ENCODE measurements around the gene IPO13.

Gene IPO13, protein sequence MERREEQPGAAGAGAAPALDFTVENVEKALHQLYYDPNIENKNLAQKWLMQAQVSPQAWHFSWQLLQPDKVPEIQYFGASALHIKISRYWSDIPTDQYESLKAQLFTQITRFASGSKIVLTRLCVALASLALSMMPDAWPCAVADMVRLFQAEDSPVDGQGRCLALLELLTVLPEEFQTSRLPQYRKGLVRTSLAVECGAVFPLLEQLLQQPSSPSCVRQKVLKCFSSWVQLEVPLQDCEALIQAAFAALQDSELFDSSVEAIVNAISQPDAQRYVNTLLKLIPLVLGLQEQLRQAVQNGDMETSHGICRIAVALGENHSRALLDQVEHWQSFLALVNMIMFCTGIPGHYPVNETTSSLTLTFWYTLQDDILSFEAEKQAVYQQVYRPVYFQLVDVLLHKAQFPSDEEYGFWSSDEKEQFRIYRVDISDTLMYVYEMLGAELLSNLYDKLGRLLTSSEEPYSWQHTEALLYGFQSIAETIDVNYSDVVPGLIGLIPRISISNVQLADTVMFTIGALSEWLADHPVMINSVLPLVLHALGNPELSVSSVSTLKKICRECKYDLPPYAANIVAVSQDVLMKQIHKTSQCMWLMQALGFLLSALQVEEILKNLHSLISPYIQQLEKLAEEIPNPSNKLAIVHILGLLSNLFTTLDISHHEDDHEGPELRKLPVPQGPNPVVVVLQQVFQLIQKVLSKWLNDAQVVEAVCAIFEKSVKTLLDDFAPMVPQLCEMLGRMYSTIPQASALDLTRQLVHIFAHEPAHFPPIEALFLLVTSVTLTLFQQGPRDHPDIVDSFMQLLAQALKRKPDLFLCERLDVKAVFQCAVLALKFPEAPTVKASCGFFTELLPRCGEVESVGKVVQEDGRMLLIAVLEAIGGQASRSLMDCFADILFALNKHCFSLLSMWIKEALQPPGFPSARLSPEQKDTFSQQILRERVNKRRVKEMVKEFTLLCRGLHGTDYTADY

DNA sequence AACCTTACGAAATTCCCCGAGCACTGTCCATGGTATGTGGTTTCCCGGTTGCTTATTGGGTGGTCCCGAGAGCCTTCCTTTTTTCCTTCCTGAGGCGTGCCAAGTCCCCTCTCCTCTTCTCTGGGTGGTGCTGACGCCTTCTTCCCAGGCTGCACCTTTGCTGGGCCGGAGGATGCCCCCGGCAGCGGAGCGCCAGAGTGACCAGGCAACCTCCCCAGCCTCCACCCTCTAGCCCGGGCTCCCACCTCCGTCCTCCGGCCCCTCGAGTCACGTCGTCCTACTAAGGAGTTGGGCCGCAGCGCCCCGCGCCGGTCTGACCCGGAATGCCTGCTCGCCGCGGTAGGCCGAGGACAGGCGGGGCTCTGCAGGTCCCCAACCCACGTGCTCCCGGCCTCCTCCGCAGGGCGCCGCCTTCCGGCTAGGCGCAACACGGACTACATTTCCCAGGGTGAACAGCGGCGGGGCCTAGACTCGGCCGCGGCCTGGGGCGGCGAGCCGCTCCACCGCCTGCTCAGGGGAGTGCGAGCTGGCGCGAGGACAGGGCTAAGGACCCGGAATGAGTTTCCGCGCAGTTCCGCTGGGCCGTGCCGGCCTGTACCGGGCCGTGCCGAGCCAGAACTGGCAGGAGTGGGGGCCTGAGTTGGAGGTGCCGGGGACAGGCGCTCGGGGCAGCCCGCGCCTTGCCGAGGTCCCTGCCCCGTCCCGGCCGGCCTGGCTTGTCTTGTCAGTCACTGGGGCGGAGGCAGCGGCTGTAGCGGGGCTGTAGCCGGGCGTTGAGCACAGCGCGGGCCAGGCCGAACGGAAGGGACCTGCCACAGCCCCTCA lies at the start of gene IPO13:
TSS of gene IPO13 (plus strand) at position 715 of the 825 bp plus-strand sequence. CDS start 651 bp downstream, outside the sequence.
- peak; percentile 85 to 91 for DNase-seq (ENCODE audit: low read depth in 1 of 2, low spot score in 1 of 2)

DNA sequence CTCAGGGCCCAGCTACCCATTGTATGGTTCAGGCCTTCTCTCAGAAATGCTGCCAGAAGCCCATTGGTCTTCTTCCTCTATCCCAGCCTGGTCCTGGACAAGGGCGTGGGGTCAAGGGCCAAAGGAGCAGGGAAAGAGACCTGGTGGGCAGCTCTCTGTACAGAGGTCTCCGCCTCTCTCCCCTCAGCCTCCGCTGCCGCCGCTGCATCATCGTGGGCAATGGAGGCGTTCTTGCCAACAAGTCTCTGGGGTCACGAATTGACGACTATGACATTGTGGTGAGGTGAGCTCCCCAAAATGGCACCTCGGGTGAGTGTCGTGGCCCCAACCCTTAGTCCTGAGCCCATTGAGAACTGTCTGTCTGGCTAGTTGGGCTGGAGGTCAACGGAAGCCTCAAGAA lies 47.8 kb upstream of the IPO13 start:
- DNase-seq (ENCODE audit: low read depth in 1 of 2, low spot score in 1 of 2) = no peak

DNA sequence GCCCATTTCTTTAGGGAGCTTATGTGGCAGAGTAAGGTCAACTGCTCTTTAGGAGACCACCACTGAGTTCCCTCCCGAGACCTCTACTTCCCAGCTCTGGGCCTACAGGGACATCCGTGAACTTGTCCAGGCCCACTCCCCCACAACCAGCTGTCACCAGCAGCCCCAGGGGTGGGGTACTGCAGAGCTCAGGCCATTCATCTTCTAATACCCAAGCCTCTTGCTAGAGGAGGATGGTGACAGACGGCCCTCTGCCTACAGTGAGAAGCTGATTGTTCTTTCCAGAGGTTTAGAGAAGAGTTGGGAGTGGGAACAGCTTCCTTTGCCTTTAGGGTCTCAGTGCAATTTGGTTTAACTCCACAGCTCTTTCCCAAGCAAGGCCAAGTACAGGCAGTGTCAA lies 46.4 kb upstream of the IPO13 start:
- no peak for DNase-seq (ENCODE audit: low read depth in 1 of 2, low spot score in 1 of 2)

DNA sequence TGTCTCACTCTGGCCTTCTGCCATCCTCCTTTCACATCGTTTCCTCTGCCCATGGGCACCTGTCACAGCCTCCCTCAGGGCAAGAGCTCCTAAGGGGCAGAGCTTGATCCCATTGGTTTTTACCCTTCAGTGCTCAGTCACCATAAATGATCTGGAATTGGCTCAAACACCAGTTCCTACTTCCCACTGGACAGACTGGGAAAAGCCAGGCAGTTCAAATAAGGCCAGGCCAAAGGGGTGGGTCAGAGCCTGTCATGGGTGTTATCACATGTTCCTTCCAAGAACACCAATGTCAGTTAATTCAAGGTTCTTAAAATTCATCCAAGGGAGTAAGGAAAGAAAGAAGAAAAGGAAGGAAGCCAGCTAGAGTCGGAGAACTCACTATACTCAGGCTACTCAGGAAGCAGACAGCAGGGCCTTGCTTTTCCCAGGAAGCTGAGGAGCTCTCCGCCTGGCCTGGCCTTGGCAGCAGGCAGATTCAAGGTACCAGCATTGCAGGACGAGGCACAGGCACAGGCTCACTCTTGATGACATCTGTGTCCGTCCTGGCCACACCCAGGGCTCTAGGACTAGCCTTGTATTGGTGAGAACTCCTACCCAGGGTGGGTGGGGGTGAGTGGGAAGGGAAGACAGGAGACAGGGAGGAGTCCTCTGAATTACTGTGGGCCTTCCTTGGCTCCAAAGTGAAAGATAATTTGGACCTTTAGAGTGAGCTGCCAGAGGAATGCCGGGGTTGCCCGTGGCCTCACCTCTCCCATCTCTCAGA lies 45.4 kb upstream of the IPO13 start:
- DNase-seq (ENCODE audit: low read depth in 1 of 2, low spot score in 1 of 2) = no peak

DNA sequence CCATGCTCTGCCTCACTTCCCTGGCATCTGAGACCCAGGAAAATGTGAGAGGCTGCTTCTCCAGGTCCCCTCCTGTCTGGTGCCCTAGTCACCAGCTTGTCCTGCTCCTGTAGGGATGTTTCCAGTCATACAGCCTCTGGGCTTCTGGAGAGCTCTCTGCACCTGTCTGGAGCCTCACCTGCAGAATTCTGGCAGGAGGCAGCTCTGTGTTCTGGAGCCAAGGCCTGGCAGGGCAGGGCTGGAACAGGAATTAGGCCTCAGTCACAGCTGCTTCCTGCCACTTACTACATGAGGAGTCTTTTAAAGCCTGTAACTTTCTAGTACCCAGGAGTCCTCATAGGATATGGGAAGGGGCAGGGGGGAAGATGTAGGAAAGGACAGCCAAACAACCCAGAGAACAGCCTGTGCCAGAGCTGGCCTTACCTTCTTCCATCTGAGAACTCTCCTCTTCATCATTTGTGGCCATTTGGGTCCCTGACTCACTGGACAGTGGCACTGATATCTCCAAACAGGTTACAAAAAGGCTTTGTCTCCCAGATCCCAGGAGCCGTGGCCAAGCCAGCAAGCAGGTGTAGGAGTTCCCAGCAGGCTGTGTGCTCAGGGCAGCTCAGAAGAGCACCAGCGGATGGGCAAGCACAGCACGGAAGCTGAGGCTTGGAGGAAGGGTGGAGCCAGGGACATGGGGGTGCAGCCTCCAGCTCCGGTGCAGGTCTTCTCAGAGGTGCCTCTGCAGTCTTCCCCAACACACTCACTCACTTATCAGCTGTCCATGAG lies 44.5 kb upstream of the IPO13 start:
- DNase-seq (ENCODE audit: low read depth in 1 of 2, low spot score in 1 of 2) = no peak

DNA sequence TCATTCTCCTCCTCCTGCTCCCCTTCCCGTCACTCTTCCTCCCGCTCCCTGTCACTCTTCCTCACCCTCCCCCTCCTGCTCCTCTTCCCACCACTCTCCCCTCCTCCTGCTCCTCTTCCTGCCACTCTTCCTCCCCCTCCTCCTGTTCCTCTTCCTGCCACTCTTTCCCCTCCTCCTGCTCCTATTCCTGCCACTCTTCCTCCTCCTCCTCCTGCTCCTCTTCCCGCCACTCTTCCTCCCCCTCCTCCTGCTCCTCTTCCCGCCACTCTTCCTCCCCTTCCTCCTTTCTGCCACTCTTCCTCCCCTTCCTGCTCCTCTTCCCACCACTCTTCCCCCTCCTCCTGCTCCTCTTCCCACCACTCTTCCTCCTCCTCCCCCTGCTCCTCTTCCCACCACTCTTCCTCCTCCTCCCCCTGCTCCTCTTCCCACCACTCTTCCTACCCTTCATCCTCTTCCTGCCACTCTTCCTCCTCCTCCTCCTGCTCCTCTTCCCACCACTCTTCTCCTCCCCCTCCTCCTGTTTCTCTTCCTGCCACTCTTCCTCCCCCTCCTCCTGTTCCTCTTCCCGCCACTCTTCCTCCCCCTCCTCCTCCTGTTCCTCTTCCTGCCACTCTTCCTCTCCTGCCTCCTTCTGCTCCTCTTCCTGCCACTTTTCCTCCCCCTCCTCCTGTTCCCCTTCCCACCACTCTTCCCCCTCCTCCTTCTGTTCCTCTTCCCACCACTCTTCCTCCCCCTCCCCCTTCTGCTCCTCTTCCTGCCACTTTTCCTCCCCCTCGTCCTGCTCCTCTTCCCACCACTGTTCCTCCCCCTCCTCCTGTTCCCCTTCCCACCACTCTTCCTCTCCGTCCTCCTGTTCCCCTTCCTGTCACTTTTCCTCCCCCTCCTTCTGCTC lies 41.8 kb upstream of the IPO13 start:
- DNase-seq (ENCODE audit: low read depth in 1 of 2, low spot score in 1 of 2) = no peak

DNA sequence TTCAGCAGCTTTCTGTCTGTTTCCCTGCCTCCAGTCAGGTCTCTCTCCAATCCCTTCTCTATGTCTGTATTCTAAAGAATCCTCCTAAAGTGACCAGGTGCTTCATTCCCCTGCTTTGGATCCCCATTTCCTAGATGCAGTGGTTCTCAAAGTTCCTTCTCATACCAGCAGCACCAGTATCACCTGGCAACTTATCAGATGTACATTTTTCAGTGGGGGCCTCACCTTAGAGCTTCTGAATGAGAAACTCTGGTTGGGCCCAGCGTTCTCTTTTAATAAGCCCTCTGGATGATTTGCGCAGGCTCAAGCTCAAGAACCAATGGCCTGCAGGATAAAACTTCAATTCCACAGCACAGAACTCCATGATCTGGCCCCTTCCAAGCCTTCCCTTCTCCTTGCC lies 38.5 kb upstream of the IPO13 start:
- no peak for DNase-seq (ENCODE audit: low read depth in 1 of 2, low spot score in 1 of 2)

DNA sequence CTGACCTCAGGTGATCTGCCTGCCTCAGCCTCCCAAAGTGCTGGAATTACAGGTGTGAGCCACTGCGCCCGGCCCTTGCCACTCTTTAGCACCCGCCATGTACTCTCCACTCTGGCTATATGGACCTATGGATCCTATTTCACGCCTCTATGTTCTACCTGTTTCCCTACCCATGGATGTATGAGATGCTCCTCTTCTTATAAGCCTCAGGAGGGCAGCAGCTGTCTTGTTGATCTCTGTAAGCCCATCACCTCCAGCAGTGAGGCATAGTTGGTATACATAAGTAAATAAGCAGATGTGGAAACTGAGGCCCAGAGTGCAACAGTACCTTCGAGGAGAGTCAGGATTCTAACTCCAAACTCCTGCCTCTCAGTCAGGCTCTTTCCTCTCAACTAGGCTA lies 37.9 kb upstream of the IPO13 start:
- DNase-seq (ENCODE audit: low read depth in 1 of 2, low spot score in 1 of 2) = no peak

DNA sequence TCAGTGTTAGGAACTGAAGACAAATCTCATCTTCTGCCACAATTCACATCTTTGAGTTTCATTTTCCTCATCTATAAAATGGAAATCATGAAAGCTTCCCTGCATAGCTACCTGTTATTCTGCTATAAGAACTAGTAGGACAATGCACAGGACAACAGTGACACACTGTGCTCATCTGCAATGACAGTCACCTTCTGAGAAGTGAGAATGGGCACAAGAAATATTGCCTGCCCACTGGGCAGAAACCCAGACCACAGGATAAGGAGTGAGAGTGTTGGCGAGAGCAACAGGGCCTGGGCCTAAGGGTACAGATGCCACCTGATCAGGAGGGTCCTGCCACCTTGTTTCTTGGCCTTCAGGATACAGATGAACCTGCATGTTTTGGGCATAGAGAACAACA lies 36.4 kb upstream of the IPO13 start:
- DNase-seq (ENCODE audit: low read depth in 1 of 2, low spot score in 1 of 2) = no peak

DNA sequence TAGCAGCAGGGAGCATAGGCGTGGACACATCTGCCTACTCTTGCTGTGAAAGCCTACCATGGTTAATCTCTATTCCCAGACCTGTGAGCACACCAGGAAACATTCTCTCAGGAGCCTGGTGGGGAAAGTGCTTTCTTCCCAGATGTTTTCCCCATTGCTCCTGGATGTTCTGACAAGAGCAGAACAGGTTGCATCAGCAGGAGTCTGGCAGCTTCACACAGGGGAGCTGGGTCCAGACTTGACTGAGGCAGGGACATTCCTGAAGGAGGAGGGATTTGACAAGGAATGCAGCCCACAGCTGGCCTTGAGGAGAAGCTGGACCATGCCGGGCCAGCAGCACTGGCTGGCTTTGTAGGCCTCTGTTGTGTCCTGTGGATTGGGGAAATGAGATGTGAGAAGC lies 34.1 kb upstream of the IPO13 start:
- DNase-seq (ENCODE audit: low read depth in 1 of 2, low spot score in 1 of 2) = no peak

DNA sequence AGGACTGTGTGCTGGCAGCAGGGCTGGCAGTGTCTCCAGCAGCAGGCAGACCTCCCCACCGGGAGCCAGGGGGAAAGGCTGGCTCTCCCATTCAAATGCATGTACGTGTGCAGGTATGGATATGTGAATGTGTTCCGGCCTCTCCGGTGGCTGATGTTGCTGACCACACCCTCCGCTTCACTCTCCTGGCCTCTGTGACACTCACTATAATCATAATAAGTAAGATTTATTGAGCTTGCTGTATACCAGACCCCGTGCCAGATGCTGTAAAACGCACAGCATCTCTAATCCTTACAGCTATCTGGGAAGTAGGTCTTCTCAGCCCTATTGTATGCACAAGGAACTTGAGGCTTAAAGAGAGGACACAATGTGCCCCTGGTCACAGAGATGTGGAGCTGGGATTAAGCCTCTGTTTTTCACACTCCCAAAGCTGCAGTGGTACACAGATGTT lies 33.7 kb upstream of the IPO13 start:
- DNase-seq (ENCODE audit: low read depth in 1 of 2, low spot score in 1 of 2) = no peak

DNA sequence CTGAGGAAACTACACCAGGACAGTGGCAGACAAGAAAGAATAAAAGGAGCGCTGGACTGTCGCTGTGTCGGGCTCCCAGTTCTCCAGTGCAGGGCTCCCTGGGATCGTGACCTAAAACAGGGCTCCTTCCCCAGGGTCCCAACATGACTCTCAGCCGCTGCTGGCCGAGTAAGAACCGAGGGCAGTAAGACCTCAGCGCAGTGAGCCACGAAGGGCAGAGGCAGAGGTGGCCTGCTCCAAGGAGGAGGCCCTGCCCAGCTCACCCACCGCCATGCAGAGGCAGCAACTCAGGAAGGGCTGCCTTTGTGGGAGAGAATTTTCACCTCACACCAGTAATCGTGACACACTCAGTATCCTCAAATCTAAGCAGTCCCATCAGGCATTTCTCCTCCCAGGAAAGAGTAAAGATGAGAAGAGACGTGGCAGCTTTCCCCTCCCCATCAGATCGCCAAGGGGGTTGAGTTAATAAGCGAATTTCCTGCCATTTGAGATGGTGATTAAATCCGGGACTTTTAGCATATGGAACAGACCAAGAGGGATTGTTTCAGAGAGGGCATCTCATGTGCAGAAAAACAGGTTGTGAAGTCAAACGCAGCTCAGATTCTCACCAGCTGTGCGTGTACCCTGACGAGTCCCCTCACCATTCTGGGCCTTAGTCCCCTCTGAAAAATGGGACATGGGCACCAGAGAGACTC lies 32.9 kb upstream of the IPO13 start:
- no peak for DNase-seq (ENCODE audit: low read depth in 1 of 2, low spot score in 1 of 2)

DNA sequence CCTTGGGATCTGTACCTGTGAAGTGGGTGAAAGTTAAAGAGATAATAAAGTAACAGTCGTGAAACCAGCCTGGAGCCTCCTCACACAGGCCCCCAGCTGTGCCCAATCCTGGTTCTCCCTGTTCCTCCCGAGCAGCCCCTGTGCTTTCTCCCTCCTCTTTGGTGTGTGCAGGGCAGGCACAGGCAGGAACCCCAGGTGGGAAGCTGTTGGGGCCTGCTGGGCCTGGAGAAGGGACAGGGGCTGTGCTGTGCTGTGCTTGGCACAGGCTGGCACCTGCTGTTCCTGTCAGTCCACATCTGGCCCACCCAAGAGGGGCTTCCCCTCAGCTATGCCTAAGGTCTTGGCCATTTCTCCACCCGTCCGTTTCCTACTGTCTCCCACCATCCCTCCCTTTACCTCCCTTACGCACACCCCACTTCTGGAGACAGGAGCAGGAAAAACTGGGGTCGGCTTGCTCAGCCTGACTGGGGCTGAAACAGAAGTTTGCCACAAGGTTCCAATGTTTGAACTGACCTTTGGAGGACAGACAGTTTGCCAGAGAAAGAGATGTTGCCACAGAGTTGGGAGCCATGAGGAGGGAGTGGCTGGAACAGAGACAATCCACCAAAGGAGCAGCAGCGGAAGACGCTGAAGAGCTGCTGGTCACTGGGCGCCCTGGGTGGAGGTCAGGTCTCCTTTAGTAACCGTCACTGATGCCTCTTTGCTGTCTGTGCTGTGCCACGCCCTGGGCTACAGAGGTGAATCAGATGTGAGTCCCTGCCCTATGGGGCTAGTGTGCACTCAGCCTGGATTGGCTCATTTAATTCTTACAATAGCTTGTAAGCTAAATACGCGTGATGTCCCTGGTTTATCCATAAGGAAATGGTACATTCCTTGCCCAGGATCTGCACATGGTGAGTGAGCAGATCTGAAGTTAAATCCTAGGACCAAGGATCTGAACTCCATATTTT lies 31.9 kb upstream of the IPO13 start:
- no peak for DNase-seq (ENCODE audit: low read depth in 1 of 2, low spot score in 1 of 2)

DNA sequence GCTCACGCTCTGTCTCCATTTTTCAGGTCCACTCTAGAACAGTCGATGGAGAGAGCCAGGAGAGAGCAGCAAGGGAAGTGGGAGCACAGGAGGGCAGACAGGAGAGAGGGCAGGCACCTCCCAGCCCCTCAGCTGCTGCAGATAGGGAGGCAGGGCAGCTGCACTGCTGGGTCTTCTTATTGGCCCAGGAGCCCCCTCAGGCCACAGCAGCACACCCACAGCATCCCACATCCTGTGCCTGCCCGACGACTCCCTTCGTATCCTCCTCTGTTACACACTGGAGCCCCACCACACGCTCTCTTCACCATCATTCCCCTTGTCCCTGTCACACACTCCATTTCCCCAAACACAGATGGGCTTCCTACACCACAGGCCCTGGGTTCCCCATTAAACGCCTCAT lies 26.8 kb upstream of the IPO13 start:
- no peak for DNase-seq (ENCODE audit: low read depth in 1 of 2, low spot score in 1 of 2)

DNA sequence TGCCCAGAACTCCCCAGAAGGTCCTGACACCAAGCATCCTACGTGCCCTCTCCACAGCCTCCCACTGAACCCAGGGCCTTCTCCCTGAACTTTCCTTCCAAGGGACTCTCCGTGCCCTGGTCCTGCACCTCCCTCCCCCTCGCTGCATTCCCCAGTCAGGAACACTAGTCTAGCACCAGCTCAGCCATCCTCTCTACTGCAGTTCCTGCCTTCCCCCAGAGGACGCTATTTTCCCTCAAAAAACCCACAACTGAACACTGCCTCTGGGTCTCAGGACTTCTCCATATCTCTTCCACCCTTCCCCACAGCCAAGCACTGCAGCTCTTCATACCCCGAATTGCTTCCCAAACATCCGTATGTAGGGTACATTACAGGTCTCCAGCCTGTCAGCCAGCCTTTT lies 25.7 kb upstream of the IPO13 start:
- no peak for DNase-seq (ENCODE audit: low read depth in 1 of 2, low spot score in 1 of 2)

DNA sequence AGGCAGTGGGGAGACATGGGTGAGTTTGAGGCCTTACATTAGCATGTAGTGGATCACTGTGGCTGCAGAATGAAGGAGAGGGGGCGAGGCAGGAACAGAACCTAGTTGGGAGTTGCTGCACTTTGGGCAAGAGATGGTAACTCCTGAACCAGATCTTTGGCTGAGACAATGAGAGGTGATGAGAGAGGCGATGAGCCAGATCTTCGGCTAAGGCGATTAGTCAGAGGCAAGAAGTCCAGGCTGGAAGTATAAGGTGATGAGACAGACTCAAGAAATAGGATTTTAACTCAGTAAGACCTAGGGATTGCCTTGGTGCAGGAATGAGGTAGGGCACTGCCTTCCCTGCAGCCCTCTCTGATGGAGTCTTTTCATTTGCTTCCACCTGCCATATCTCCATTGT lies 22.2 kb upstream of the IPO13 start:
- DNase-seq (ENCODE audit: low read depth in 1 of 2, low spot score in 1 of 2) = no peak

DNA sequence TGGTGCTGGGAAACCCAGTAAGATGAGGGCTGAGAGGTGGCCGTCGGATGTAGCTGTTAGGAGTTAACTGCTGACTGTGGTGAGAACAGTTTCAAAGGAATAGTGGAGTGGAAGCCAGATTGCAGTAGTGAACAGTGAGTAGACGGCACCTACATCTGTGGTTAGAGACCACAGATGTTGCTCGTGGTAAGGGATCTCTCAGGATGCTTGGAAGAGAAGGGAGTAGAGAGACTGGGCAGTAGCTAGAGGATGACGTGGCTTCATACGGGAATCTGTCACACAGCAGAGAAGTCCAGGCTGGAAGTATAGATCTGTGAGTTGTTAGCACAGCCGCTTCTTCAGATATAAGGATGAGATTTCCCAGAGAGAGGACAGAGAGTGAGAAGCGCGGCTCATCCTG lies 20.9 kb upstream of the IPO13 start:
- no peak for DNase-seq (ENCODE audit: low read depth in 1 of 2, low spot score in 1 of 2)

Measured in activated T-helper 1 cell treated with anti-CD3 and anti-CD28 coated beads, Interleukin-2, amount 50 U/mL, for 16 hours (primary cell).